ENCODE data around the gene ARHGAP22.

Gene ARHGAP22

GRCh38 chr10:48607356-48608278 lies 2.7 kb upstream of the ARHGAP22 start:
- no peak for DNase-seq (ENCODE audit: low spot score)

- DNase-seq (ENCODE audit: low spot score), result no peak
These were observed 1.9 kb upstream of the ARHGAP22 start for GRCh38 chr10:48606530-48607355.

DNA sequence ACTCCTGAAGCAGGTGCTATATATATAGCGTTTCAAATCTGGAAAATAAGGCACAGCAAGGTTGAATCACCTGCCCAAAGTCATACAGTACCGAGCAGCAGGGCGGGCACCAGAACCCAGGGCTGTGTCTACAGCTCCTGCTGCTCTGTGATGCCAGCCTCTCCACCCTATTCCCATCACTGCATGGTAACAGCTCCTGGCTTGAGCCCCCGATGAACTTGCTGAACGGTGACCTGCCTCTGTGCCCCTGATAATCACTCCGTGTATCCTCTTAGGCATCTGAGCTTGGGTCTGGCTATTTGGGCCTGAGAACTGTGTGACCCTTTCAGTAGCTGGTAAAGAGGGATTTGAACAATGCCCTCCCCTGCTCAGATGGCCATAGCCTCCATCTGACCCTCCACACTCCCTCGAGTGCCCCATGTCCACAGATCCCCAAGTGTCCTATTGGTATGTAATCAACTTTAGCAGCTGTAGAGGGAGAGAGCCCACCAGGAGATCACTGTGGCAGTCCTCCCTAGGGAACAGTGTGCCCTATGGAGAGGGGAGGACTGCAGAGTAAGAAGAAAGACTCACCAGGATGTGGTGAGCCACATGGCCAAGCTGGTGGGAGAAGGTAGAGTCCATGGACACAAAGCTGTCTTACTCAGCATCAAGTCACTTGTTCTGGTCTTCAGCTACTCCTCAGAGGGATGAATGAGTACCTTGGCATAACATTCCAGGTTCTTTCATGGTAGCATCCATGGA lies 1.1 kb upstream of the ARHGAP22 start:
- no peak for DNase-seq (ENCODE audit: low spot score)

- no peak for DNase-seq (ENCODE audit: low spot score)
These were observed 558 bp downstream of the ARHGAP22 start for GRCh38 chr10:48604039-48604990.

DNA sequence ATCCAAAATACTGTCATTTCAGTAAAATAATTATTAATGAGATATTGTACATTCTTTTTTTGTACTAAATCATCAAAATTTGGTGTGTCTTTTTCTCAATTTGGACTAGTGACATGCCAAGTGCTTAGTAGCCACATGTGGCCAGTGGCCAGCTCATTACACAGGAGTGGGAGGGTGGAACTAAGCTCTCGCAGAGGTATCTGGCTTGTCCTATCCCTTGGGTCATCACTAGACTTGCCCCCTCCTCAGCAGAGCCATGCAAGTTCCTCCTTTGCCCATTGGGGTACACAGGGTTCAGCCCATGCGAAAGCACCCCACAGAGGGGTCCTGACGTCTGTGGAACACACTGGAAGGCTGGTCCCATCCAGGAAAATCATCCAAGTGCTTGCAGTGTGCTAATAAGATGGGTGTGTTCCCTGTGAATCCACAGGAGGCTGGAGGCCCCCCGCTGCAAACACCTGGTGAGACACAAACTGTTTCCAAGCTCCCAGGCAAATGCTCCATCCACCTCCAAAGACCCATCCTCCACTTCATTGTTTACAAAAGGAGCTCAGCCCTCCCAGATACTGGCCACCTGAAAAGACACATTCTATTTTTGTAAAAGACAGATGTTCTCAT lies 1.3 kb downstream of the ARHGAP22 start:
- DNase-seq (ENCODE audit: low spot score), result no peak

GRCh38 chr10:48602401-48603135 lies 2.3 kb downstream of the ARHGAP22 start:
- DNase-seq (ENCODE audit: low spot score), result no peak

- DNase-seq (ENCODE audit: low spot score), result no peak
These were observed 3.1 kb downstream of the ARHGAP22 start for GRCh38 chr10:48601789-48602188.

DNA sequence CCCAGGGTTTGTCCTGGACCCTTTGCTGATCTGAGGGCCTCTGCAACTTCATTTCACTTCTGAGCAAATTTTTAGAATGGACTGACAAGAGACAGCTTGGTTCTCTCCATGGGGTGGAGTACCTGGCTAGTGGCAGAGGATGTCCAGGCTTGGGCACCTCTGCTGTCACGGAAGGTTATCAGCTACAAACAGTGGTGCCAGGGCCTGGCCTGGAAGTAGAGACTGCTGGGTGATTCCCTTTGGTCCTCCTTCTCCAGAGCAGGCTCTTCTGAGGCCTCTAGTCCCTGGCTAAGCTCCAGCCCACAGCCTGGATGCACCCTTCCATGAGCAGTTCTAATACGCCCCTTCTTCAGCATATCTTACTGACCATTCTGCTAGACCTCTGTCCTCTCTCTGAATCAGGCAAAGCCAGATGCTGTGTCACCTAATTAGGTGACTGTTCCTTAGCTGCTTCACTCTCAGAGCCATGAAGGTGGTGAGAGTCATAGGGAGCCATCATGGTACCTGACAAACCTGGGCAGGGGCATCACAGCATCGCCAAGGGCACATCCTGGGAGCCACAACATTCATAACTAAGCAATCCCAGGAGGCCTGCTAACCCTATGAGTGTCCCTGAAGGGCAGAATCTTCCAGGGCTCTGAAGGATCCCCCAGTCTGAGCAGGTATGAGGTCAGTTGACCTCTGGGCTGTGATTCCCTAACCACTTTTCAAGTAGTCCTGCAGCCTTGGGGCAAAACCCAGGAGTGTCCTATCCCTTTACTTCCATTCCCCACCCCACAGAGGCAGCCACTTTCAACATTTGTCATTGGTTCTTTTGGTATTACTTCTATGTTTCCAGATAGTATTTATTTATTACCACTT lies 4.0 kb downstream of the ARHGAP22 start:
- DNase-seq (ENCODE audit: low spot score), result no peak

- DNase-seq (ENCODE audit: low spot score), result no peak
These were observed 5.1 kb downstream of the ARHGAP22 start for GRCh38 chr10:48599830-48600134.

DNA sequence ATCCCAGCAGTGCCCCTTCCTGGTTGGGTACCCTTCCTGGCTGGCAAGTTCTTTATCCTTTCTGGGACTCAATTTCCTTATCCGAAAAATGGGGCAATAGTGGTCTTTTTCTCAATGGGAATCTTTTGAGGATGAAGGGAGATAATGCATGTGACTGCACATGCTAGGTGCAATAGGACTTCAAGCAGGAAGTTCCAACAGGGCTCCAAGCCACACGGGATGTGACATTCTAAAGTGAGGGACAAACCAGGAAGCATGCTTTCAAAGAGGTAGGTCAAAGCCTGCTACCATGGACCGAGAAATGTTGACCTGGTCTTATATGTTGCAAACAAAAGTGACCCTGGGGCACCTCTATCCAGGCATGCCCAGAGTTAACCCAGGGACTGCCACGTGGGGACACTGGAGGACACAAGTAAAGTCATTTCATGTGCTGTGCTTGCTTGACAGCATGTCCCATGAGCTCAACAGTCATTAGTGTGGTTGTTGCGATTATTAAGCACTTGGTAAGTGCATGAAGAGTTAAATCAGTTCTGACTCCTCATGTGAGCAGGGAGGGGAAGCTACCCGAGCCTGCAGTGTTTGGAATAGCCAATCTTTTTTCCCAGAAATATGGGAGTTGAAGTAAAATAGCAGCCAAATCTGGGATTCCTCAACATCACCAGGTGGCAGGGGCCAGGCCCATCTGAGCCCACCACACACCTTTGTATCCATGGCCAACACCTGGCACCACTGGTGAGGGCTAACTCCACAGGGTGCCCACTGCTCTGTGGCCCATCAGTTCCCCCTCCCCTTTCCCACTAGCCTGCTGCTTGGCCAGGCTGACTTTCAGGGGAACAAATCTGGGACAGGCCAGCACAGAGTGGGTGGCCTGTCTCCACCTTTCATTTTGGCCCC lies 5.7 kb downstream of the ARHGAP22 start:
- DNase-seq (ENCODE audit: low spot score), result no peak

DNA sequence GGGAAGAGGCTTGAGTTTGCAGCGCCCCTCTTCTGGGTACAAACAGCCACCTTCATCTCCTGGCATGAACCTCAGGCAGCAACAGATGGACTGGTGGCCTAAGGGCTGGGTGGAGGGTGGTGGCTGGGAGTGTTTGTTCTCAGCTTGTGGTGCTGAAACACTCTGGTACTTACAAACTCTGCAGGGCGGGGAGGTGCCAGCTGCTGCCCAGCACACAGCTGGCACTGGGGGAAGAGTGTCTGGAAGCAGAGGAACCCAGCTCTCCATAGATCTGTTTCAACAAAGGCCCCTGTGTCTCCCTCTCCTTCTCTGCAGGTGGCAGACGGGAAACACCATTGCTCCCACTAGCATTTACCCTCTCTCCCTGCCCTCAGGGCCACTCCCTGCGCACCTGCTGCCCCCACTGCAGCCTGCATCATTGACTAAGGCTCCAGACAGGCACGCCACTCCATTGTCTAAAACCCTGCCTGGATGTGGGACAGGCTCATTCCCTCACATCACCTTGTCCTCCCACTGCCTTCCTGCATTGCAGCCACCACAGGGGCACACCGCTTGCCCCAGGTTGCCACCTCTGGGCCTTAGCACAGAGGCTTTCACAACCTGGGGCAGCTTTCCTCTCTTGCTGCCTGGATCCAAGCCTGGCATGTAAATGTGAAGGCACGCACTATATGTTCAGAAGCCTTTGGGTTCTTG lies 6.5 kb downstream of the ARHGAP22 start:
- no peak for DNase-seq (ENCODE audit: low spot score)

DNA sequence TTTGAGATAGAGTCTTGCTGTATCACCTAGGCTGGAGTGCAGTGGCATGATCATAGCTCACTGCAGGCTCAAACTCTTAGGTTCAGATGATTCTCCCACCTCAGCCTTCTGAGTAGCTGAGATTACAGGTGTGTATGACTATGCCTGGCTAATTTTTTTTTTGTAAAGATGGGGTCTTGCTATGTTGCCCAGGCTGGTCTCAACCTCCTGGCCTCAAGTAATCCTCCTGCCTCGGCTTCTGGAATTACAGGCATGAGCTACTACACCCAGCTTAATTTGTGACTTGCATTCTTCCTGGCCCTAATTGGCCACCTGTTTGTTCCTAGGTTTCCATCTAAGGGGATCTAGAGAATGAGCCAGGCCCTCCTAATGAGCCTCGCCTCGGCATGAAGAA lies 9.3 kb downstream of the ARHGAP22 start:
- DNase-seq (ENCODE audit: low spot score), result no peak

- peak; percentile 49 for DNase-seq (ENCODE audit: low spot score)
These were observed 9.9 kb downstream of the ARHGAP22 start for GRCh38 chr10:48594803-48595538.

- no peak for DNase-seq (ENCODE audit: low spot score)
These were observed 10.5 kb downstream of the ARHGAP22 start for GRCh38 chr10:48594371-48594770.

- no peak for DNase-seq (ENCODE audit: low spot score)
These were observed 12.5 kb downstream of the ARHGAP22 start for GRCh38 chr10:48592346-48592745.

DNA sequence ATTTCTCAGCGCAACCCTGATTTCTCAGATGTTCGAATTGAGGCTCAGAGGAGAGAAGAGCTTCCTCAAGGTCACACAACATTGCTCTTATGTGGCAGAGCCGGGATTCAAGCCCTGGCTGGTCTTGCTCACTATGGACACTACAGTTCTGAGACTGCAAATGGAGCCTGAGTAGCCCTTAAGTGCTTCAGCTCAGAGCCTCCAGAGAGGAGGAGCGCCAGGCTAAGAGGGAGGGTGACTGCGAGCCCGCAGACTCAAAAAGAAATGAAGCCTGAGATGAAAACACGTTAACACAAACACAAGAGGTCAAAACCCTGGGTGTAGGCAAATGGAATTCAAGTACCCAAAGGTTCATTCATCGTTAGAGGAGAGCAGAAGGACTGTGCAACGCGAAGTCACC lies 13.9 kb downstream of the ARHGAP22 start:
- DNase-seq (ENCODE audit: low spot score), result no peak

DNA sequence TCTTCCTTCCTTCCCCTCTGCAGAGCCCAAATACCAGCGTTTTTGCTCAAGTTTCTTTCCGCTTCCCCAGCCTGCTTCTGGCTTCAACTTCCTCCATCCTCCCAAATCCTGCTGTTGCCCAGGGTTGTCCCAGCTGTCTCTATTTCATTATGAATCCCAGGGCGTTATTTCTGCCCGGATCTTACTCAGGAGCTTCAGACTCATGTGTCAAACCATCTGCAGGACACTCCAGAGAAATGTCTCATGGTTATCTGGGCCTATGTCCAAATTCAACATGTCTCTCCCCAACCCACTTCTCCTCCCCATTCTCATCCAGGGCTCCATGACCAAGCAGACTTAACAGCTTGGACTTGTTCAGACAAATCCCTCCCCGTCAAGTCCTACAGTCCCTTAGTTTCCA lies 15.6 kb downstream of the ARHGAP22 start:
- no peak for DNase-seq (ENCODE audit: low spot score)

Data from iPS-NIHi11 (cell line).